ENCODE measurements around the gene PRSS33.

GRCh38 chr16:2738615-2739014 is 48.7 kb downstream of the PRSS33 start:
- no peak for TF ChIP-seq CTCF (IDR thresholded peaks at IDR 0.05)
- no peak for TF ChIP-seq FOXM1 (IDR thresholded peaks at IDR 0.05; ENCODE audit: low read depth)
- TF ChIP-seq FOXJ3 (CRISPR knock-in tag; IDR thresholded peaks at IDR 0.05), result no peak
- TF ChIP-seq NFIC (IDR thresholded peaks at IDR 0.05; ENCODE audit: borderline replicate concordance), result no peak
- no peak for TF ChIP-seq NRF1 (IDR thresholded peaks at IDR 0.05; ENCODE audit: low read depth, low read length)

Measured in SK-N-SH (cell line).